ENCODE data around the gene RAB22A. TPM values are rescaled to one million over a fixed set of nuclear protein-coding genes. Genes with fewer than 3 reads are reported as not detected.

RAB22A gene
- total and polyA plus RNA-seq, 2 donors (not counting 3 experiments of a cell fraction or from before 2014, with no cell fraction given) = 8.6 to 16.3 TPM

GRCh38 chr20:58312836-58313235, 3.3 kb downstream of the RAB22A start:
- no TSS peak for BruUV-seq (replicated peaks)
- POLR2A ChIA-PET = no interaction called here

DNA sequence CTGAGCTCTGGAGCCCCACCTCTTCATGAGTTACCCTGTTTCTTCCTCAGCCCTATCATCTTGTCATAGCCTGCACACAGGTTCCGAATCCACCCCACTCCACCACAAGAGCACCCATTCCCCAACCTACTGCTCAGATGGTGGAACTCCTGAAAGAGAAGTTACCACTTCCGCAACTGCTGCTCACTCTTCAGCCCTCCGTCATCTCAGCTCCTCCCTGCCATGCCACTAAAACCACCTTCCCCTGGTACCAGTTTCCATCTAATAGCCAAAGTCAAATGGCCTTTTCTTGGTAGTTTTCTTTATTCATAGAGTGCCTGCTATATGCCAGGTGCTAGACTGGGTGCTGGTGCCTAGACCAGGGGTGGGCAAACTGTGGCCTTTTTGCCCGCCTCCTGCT, 3.9 kb downstream of the RAB22A start:
- Histone ChIP-seq H3K4me1 (ENCODE audit: control insufficient read depth, extremely low read depth, insufficient read depth, low read length) (peaks cover 10% of the 10 kb centered on the region), H3K36me3 (ENCODE audit: control insufficient read depth in 2 of 2, extremely low read depth in 1 of 2, insufficient read depth in 2 of 2, low read length in 2 of 2) (peaks cover 0 to 21% of the 10 kb centered on the region in 2 experiments), H3K9me1 (replicated peaks; ENCODE audit: control insufficient read depth, extremely low read depth, insufficient read depth, low read length) (no peaks in the 10 kb centered on the region), H3K4me3 (replicated peaks in 1 of 3; ENCODE audit: insufficient read depth in 1 of 3, low read depth in 1 of 3, low read length in 3 of 3) (no peak overlapping the region), H3K4me2 (ENCODE audit: insufficient read depth, low read length) (no peak overlapping the region), H3K9ac (replicated peaks; ENCODE audit: extremely low read depth, insufficient read depth, low read length) (no peak overlapping the region), H3K79me2 (ENCODE audit: control insufficient read depth, insufficient read depth, low read length) (peaks cover 59% of the 10 kb centered on the region), H3K27ac (ENCODE audit: insufficient read depth, low read depth, low read length) (no peak overlapping the region), H3K9me3 (replicated peaks; ENCODE audit: control insufficient read depth, insufficient read depth, low read length) (no peaks in the 10 kb centered on the region), H3K27me3 (ENCODE audit: control insufficient read depth in 2 of 2, insufficient read depth in 2 of 2, low read length in 2 of 2) (no peaks in the 10 kb centered on the region), H2AFZ (ENCODE audit: low read depth, low read length) (no peak overlapping the region), H4K20me1 (replicated peaks; ENCODE audit: control insufficient read depth, extremely low read depth, insufficient read depth, low read length) (peaks cover 2% of the 10 kb centered on the region)
- intact Hi-C loops (cut with micrococcal nuclease) (no loop called here), dilution Hi-C loops (cut with MboI; ENCODE audit: extremely low pct_ligation_motif_present, low sequenced_read_pairs) (no loop called here)
- no peak for FAIRE-seq
- TF ChIP-seq POLR2A (IDR thresholded peaks at IDR 0.05; ENCODE audit: low read depth, low read length) = no peak
- TF ChIP-seq JUN (IDR thresholded peaks at IDR 0.05; ENCODE audit: borderline replicate concordance, insufficient read depth, insufficient read length, low read depth) = no peak
- no peak for TF ChIP-seq CTCF (IDR thresholded peaks at IDR 0.05; ENCODE audit: extremely low read depth in 1 of 2, insufficient read depth in 1 of 2, low read depth in 1 of 2, low read length in 2 of 2)
- TF ChIP-seq MYC (IDR thresholded peaks at IDR 0.05; ENCODE audit: low read depth, low read length) = no peak
- TF ChIP-seq, protein P1, sequence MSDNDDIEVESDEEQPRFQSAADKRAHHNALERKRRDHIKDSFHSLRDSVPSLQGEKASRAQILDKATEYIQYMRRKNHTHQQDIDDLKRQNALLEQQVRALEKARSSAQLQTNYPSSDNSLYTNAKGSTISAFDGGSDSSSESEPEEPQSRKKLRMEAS (IDR thresholded peaks at IDR 0.05; ENCODE audit: insufficient read depth, insufficient read length) = no peak
- no peak for TF ChIP-seq EZH2 (IDR thresholded peaks at IDR 0.05; ENCODE audit: borderline replicate concordance, low read depth, low read length, severe bottlenecking)
- no peak for TF ChIP-seq GATA2 (IDR thresholded peaks at IDR 0.05; ENCODE audit: insufficient read depth, insufficient read length, low read depth, low read length)
- TF ChIP-seq POLR2AphosphoS5 (IDR thresholded peaks at IDR 0.05; ENCODE audit: insufficient read depth, low read depth, low read length) = no peak
- TF ChIP-seq FOS (IDR thresholded peaks at IDR 0.05; ENCODE audit: borderline replicate concordance, insufficient read depth, low read length) = no peak
- no TSS peak for BruUV-seq (replicated peaks)
- DNase-seq (ENCODE audit: low read depth, low spot score) = no peak
- CTCF ChIA-PET = no interaction called here
- POLR2A ChIA-PET = no interaction called here

More at GRCh38 chr20:58312836-58313235, 3.3 kb downstream of the RAB22A start:
- Histone ChIP-seq H3K4me1 (ENCODE audit: control insufficient read depth, extremely low read depth, insufficient read depth, low read length) (peaks cover 10% of the 10 kb centered on the region), H3K27ac (ENCODE audit: insufficient read depth, low read depth, low read length) (no peak overlapping the region), H3K36me3 (ENCODE audit: control insufficient read depth in 2 of 2, extremely low read depth in 1 of 2, insufficient read depth in 2 of 2, low read length in 2 of 2) (peaks cover 0 to 21% of the 10 kb centered on the region in 2 experiments), H3K79me2 (ENCODE audit: control insufficient read depth, insufficient read depth, low read length) (peaks cover 59% of the 10 kb centered on the region), H3K27me3 (ENCODE audit: control insufficient read depth in 2 of 2, insufficient read depth in 2 of 2, low read length in 2 of 2) (no peaks in the 10 kb centered on the region), H2AFZ (ENCODE audit: low read depth, low read length) (no peak overlapping the region), H4K20me1 (replicated peaks; ENCODE audit: control insufficient read depth, extremely low read depth, insufficient read depth, low read length) (peaks cover 2% of the 10 kb centered on the region), H3K9me1 (replicated peaks; ENCODE audit: control insufficient read depth, extremely low read depth, insufficient read depth, low read length) (no peaks in the 10 kb centered on the region), H3K4me3 (replicated peaks in 1 of 3; ENCODE audit: insufficient read depth in 1 of 3, low read depth in 1 of 3, low read length in 3 of 3) (no peak overlapping the region), H3K9ac (replicated peaks; ENCODE audit: extremely low read depth, insufficient read depth, low read length) (no peak overlapping the region), H3K4me2 (ENCODE audit: insufficient read depth, low read length) (no peak overlapping the region), H3K9me3 (replicated peaks; ENCODE audit: control insufficient read depth, insufficient read depth, low read length) (no peaks in the 10 kb centered on the region)
- TF ChIP-seq POLR2AphosphoS5 (IDR thresholded peaks at IDR 0.05; ENCODE audit: insufficient read depth, low read depth, low read length) (no peak), FOS (IDR thresholded peaks at IDR 0.05; ENCODE audit: borderline replicate concordance, insufficient read depth, low read length) (no peak), GATA2 (IDR thresholded peaks at IDR 0.05; ENCODE audit: insufficient read depth, insufficient read length, low read depth, low read length) (no peak), EZH2 (IDR thresholded peaks at IDR 0.05; ENCODE audit: borderline replicate concordance, low read depth, low read length, severe bottlenecking) (no peak), JUN (IDR thresholded peaks at IDR 0.05; ENCODE audit: borderline replicate concordance, insufficient read depth, insufficient read length, low read depth) (no peak)
- TF ChIP-seq, protein P1 (IDR thresholded peaks at IDR 0.05; ENCODE audit: insufficient read depth, insufficient read length) = no peak
- DNase-seq (ENCODE audit: low read depth, low spot score) (no peak), FAIRE-seq (no peak)
- intact Hi-C loops (cut with micrococcal nuclease) = no loop called here
- dilution Hi-C loops (cut with MboI; ENCODE audit: extremely low pct_ligation_motif_present, low sequenced_read_pairs) = no loop called here
- CTCF ChIA-PET = interaction anchor here (0.6 kb wide), 1 partner anchor 17 kb away, joined by 3 read pairs; no protein-coding TSS in a partner anchor
